CD4-positive, alpha-beta T cell (primary cell): ENCODE measurements around the gene CALML5. TPM values are rescaled to one million over a fixed set of nuclear protein-coding genes. Genes with fewer than 3 reads are reported as not detected.

Source experiments
- ATAC-seq: fragments of 200-7000 bp; cut with Tn5 transposase; one replicate; pipeline ENCODE4 v1.10.0; 2022; ENCODE audit warnings: mild to moderate bottlenecking; ENCODE audit not compliant: poor library complexity
- CTCF ChIA-PET: fragments of 350-600 bp; sonication (Branson Sonifier 250); formaldehyde crosslinking; loops from one replicate; lab custom pipeline; 2021; ENCODE audit warnings: antibody characterized with exemption, inconsistent platforms; lab: Charles Lee
- POLR2A ChIA-PET: fragments of 350-600 bp; sonication (Branson Sonifier 250); formaldehyde crosslinking; loops from one replicate; lab custom pipeline; 2021; ENCODE audit warnings: antibody characterized with exemption, inconsistent platforms; lab: Charles Lee
- DNase-seq, 14 experiments: peaks; one replicate each; pipeline ENCODE4 v3.0.0-alpha.2; 2013 to 2020; ENCODE audit warnings: mixed read lengths in 2 of 14
- H3K27ac ChIP-seq, 2 donors: one replicate each; pipeline versions ENCODE4 v1.5.1 to v1.7.0; 2013; ENCODE audit warnings: low read length in 2 of 2, low read depth in 1 of 2, mild to moderate bottlenecking in 1 of 2
- H3K27me3 ChIP-seq, 2 experiments: 1 replicate in 1 of 2; 2 replicates in 1 of 2; pipeline versions ENCODE4 v1.6.1 to v1.7.0; 2013; ENCODE audit warnings: low read length in 2 of 2, control low read depth in 1 of 2, mild to moderate bottlenecking in 1 of 2, moderate library complexity in 1 of 2; ENCODE audit not compliant: insufficient read depth in 2 of 2, control insufficient read depth in 1 of 2
- H3K36me3 ChIP-seq: one replicate; pipeline ENCODE4 v1.6.1; 2013; ENCODE audit warnings: low read length, control low read depth; ENCODE audit not compliant: insufficient read depth
- H3K4me1 ChIP-seq: one replicate; pipeline ENCODE4 v1.6.1; 2013; ENCODE audit warnings: low read length, control low read depth; ENCODE audit not compliant: insufficient read depth
- H3K4me3 ChIP-seq: one replicate; pipeline ENCODE4 v1.5.1; 2013; ENCODE audit warnings: mild to moderate bottlenecking, low read length, moderate library complexity
- H3K9me3 ChIP-seq, 2 experiments: 1 replicate in 1 of 2; 2 replicates in 1 of 2; pipeline versions ENCODE4 v1.6.1 to v1.7.0; 2013; ENCODE audit warnings: low read length in 2 of 2, mild to moderate bottlenecking in 2 of 2, control low read depth in 1 of 2, moderate library complexity in 1 of 2; ENCODE audit not compliant: control insufficient read depth in 1 of 2, insufficient read depth in 1 of 2
- H3K27ac Mint-ChIP-seq: one replicate; pipeline ENCODE4 v1.8.0; 2020; ENCODE audit warnings: mixed read lengths
- H3K27me3 Mint-ChIP-seq: one replicate; pipeline ENCODE4 v1.8.0; 2021; ENCODE audit warnings: mixed read lengths
- H3K36me3 Mint-ChIP-seq: one replicate; pipeline ENCODE4 v1.8.0; 2021; ENCODE audit warnings: low read depth, mixed read lengths
- H3K4me1 Mint-ChIP-seq: one replicate; pipeline ENCODE4 v1.8.0; 2021; ENCODE audit warnings: low read depth, mixed read lengths
- H3K4me3 Mint-ChIP-seq: one replicate; pipeline ENCODE4 v1.8.0; 2020; ENCODE audit warnings: mild to moderate bottlenecking, mixed read lengths
- H3K9me3 Mint-ChIP-seq: one replicate; pipeline ENCODE4 v1.8.0; 2020; ENCODE audit warnings: mixed read lengths
- intact Hi-C, 2 experiments: fragments of 100-400 bp; cut with DNase I in 1 of 2; cut with micrococcal nuclease in 1 of 2; formaldehyde crosslinking; loops; one replicate each; pipeline versions ENCODE4 v1.15.1 to v1.9.0; 2023 to 2025; cut with DNase I, micrococcal nuclease
- total RNA-seq, 174 experiments: library from RNA in 2 of 174; stranded (reverse) in 2 of 174; gene quantifications; one replicate each; pipeline ENCODE4 v1.2.3 and lab custom pipeline; 2021 to 2026
- TF ChIP-seq, protein P1 (sequence below): fragments of 200-600 bp; IDR thresholded peaks from one replicate; pipeline ENCODE4 v1.8.0; 2022; ENCODE audit warnings: antibody characterized with exemption, mild to moderate bottlenecking

The CALML5 gene
- total RNA-seq, 2 experiments from 2014 or later, result not detected

DNA sequence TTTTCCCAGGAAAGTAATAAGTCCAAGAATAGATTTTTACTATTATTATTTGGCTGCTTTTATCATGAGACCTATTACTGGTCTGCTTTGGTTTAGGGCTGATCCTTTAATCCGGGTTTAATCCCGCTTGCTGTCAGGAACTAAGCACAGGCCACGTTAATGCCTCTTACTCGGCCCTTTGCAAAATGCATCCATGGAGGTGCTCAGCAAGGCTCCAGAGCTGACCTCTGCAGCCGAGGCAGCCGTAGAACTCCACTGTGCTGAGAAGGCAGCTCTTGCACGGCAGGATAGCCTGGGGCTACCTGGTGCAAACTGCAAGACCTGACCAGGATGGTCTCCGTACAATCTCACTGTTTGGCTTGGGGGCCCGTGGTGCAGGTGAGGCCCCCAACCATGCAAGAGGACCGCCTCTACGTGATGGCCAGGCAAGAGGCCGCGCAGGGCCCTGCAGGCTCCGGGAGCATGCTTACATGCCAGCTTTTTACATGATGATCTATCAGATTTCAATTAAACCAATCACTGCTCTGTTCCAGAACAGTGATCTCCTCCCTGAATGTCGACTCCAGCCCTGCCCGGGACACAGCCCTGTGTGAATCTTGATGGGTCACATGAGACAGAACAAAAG, 15.0 kb upstream of the CALML5 start:
- intact Hi-C loops, result no loop called here
- ATAC-seq (no peak), DNase-seq (no peak)
- POLR2A ChIA-PET, result no interaction called here
- Mint-ChIP-seq H3K4me3 (no peak overlapping the region), H3K4me1 (peaks cover 19% of the 10 kb centered on the region), H3K36me3 (no peaks in the 10 kb centered on the region), H3K27ac (no peak overlapping the region), H3K9me3 (no peaks in the 10 kb centered on the region), H3K27me3 (no peaks in the 10 kb centered on the region)
- Histone ChIP-seq H3K4me1 (peaks cover 8% of the 10 kb centered on the region), H3K27ac (no peak overlapping the region), H3K9me3 (peaks cover 0 to 4% of the 10 kb centered on the region in 2 experiments), H3K27me3 (no peaks in the 10 kb centered on the region), H3K4me3 (no peak overlapping the region), H3K36me3 (no peaks in the 10 kb centered on the region)
- TF ChIP-seq, protein P1, sequence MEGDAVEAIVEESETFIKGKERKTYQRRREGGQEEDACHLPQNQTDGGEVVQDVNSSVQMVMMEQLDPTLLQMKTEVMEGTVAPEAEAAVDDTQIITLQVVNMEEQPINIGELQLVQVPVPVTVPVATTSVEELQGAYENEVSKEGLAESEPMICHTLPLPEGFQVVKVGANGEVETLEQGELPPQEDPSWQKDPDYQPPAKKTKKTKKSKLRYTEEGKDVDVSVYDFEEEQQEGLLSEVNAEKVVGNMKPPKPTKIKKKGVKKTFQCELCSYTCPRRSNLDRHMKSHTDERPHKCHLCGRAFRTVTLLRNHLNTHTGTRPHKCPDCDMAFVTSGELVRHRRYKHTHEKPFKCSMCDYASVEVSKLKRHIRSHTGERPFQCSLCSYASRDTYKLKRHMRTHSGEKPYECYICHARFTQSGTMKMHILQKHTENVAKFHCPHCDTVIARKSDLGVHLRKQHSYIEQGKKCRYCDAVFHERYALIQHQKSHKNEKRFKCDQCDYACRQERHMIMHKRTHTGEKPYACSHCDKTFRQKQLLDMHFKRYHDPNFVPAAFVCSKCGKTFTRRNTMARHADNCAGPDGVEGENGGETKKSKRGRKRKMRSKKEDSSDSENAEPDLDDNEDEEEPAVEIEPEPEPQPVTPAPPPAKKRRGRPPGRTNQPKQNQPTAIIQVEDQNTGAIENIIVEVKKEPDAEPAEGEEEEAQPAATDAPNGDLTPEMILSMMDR, result no peak
- CTCF ChIA-PET, result interaction anchor here (0.6 kb wide), 1 partner anchor 755 kb away, joined by 3 read pairs; no protein-coding TSS in a partner anchor

DNA sequence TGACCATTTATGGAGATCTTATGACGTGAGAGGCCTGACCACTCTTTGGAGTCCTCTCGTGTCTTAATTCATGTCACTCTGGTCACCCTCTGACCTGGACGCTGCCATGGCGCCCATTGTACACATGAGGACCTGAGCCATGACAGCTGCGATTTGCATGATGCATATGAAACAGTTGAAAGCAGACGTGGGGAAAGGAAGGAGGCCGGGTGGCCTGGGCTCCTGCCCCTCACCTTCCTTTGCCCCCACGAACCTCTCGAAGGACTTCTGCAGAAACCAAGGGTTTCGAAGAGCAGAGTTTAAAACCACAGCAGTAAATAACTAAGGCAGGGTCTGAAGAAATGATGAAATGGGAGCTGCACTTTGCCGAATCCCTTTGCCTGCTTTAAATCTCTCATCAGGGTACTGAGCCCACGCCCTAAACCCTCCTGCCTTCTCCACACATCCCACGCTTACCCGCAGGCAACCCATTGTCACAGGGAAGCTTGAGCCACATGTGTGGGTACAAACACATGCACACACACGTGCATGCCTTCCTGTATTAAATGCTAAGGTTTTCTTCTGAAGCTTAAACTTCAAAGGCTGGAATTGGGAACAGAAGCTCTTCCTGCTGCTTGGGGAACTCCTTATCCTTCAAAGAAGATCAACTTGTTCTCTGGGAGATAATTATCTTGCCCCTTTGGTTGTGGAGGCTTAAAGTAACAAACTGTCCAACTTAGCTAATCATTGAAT, 13.7 kb upstream of the CALML5 start:
- Histone ChIP-seq H3K9me3 (peaks cover 0 to 4% of the 10 kb centered on the region in 2 experiments), H3K4me3 (no peak overlapping the region), H3K36me3 (no peaks in the 10 kb centered on the region), H3K4me1 (peaks cover 8% of the 10 kb centered on the region), H3K27me3 (no peaks in the 10 kb centered on the region), H3K27ac (no peak overlapping the region)
- Mint-ChIP-seq H3K9me3 (no peaks in the 10 kb centered on the region), H3K27me3 (no peaks in the 10 kb centered on the region), H3K4me1 (peaks cover 19% of the 10 kb centered on the region), H3K27ac (no peak overlapping the region), H3K36me3 (no peaks in the 10 kb centered on the region), H3K4me3 (no peak overlapping the region)
- ChIA-PET CTCF (interaction anchor here (0.6 kb wide), 1 partner anchor 756 kb away, joined by 3 read pairs; no protein-coding TSS in a partner anchor), POLR2A (interaction anchor here (0.6 kb wide), 1 partner anchor 86 kb away, joined by 3 read pairs; no protein-coding TSS in a partner anchor)
- intact Hi-C loops, result no loop called here
- DNase-seq (no peak), ATAC-seq (no peak)
- TF ChIP-seq, protein P1, result no peak

- no peak overlapping the region for H3K4me3 Mint-ChIP-seq
- no peaks in the 10 kb centered on the region for H3K36me3 Mint-ChIP-seq
- H3K27ac Mint-ChIP-seq, result no peak overlapping the region
- no peaks in the 10 kb centered on the region for H3K9me3 Mint-ChIP-seq
- ATAC-seq (no peak), DNase-seq (no peak)
- ChIA-PET POLR2A (no interaction called here), CTCF (no interaction called here)
- Histone ChIP-seq H3K36me3 (no peaks in the 10 kb centered on the region), H3K4me1 (peaks cover 8% of the 10 kb centered on the region), H3K27me3 (no peaks in the 10 kb centered on the region), H3K27ac (no peak overlapping the region), H3K4me3 (no peak overlapping the region), H3K9me3 (peaks cover 0 to 4% of the 10 kb centered on the region in 2 experiments)
- TF ChIP-seq, protein P1, result no peak
- no peaks in the 10 kb centered on the region for H3K27me3 Mint-ChIP-seq
- intact Hi-C loops, result no loop called here
- peaks cover 19% of the 10 kb centered on the region for H3K4me1 Mint-ChIP-seq
Observed at GRCh38 chr10:5512331-5512730, 13.0 kb upstream of the CALML5 start.
